HL-60 (cell line): ENCODE data around the gene TRIM29.

Experiments
- DNase-seq, 2 experiments: peaks; one replicate each; pipeline ENCODE4 v3.0.0-alpha.2; 2010 to 2020; ENCODE audit warnings: low read depth in 1 of 2, low spot score in 1 of 2
- H3K27ac ChIP-seq: fragments of 250-450 bp; sonication (Bioruptor Pico); replicated peaks from 2 replicates; pipeline ENCODE4 v1.5.1; 2020; ENCODE audit warnings: mild to moderate bottlenecking, moderate library complexity
- H3K27me3 ChIP-seq: fragments of 250-450 bp; sonication (Bioruptor Pico); 2 replicates; pipeline ENCODE4 v1.5.1; 2021; ENCODE audit warnings: mild to moderate bottlenecking, moderate library complexity; ENCODE audit not compliant: insufficient read depth, poor library complexity, severe bottlenecking
- H3K4me3 ChIP-seq: replicated peaks from 2 replicates; pipeline ENCODE4 v1.5.1; 2011; ENCODE audit warnings: mild to moderate bottlenecking, control low read depth, low read length; ENCODE audit not compliant: insufficient read depth
- CTCF ChIP-seq: IDR thresholded peaks from one replicate; pipeline ENCODE4 v1.5.1; 2011; ENCODE audit warnings: low read length, control low read depth, inconsistent platforms; ENCODE audit not compliant: insufficient read depth
- GABPA ChIP-seq: IDR thresholded peaks from 2 replicates; pipeline ENCODE4 v1.6.1; 2012; ENCODE audit warnings: low read depth
- POLR2AphosphoS5 ChIP-seq: IDR thresholded peaks from 2 replicates; pipeline ENCODE4 v1.6.1; 2012; ENCODE audit warnings: low read depth
- REST ChIP-seq: IDR thresholded peaks from 2 replicates; pipeline ENCODE4 v1.6.1; 2012; ENCODE audit warnings: low read depth; ENCODE audit not compliant: insufficient replicate concordance
- SPI1 ChIP-seq: IDR thresholded peaks from 2 replicates; pipeline ENCODE4 v1.6.1; 2012; ENCODE audit warnings: low read depth, mild to moderate bottlenecking, borderline replicate concordance

TRIM29 gene

GRCh38 chr11:120130176-120130980 is 7.5 kb downstream of the TRIM29 start:
- Histone ChIP-seq H3K27ac (no peak overlapping the region), H3K27me3 (peaks cover 2% of the 10 kb centered on the region), H3K4me3 (no peak overlapping the region)
- TF ChIP-seq GABPA = no peak
- TF ChIP-seq CTCF = no peak
- no peak for TF ChIP-seq REST
- TF ChIP-seq SPI1 = no peak
- TF ChIP-seq POLR2AphosphoS5 = no peak
- no peak for DNase-seq

GRCh38 chr11:120129570-120129969 is 8.3 kb downstream of the TRIM29 start:
- DNase-seq = no peak
- TF ChIP-seq CTCF (no peak), POLR2AphosphoS5 (no peak), GABPA (no peak), SPI1 (no peak)
- no peak overlapping the region for H3K27ac ChIP-seq
- H3K4me3 ChIP-seq = no peak overlapping the region
- H3K27me3 ChIP-seq = no peaks in the 10 kb centered on the region

- TF ChIP-seq POLR2AphosphoS5 = no peak
- no peak for TF ChIP-seq REST
- TF ChIP-seq CTCF = no peak
- Histone ChIP-seq H3K27me3 (no peaks in the 10 kb centered on the region), H3K27ac (no peak overlapping the region), H3K4me3 (no peak overlapping the region)
- no peak for DNase-seq
Observed at GRCh38 chr11:120128392-120129119, 9.4 kb downstream of the TRIM29 start.

- Histone ChIP-seq H3K27ac (no peak overlapping the region), H3K27me3 (no peaks in the 10 kb centered on the region), H3K4me3 (no peak overlapping the region)
- no peak for TF ChIP-seq SPI1
- no peak for TF ChIP-seq REST
- no peak for TF ChIP-seq GABPA
- no peak for TF ChIP-seq CTCF
- no peak for TF ChIP-seq POLR2AphosphoS5
- DNase-seq = no peak
Observed at GRCh38 chr11:120127236-120127635, 10.7 kb downstream of the TRIM29 start.
